CD14-positive monocyte (primary cell): Measurements from ENCODE around the gene SCYL1. TPM values are rescaled to one million over a fixed set of nuclear protein-coding genes. Genes with fewer than 3 reads are reported as not detected.

Source experiments
- DNase-seq, 3 donors: peaks; one replicate each; pipeline ENCODE4 v3.0.0-alpha.2; 2011 to 2022
- H2AFZ ChIP-seq: 2 replicates; pipeline ENCODE4 v1.6.0; 2012; ENCODE audit warnings: mild to moderate bottlenecking, low read depth, low read length, inconsistent platforms; ENCODE audit not compliant: insufficient read depth, poor library complexity, severe bottlenecking
- H3K27ac ChIP-seq, 2 donors: 1 replicate in 1 of 2; 2 replicates in 1 of 2; pipeline ENCODE4 v1.5.1; 2012 to 2013; ENCODE audit warnings: low read length in 2 of 2, control low read depth in 1 of 2, inconsistent platforms in 1 of 2, low read depth in 1 of 2, mild to moderate bottlenecking in 1 of 2
- H3K27me3 ChIP-seq, 2 donors: one replicate each; pipeline versions ENCODE4 v1.6.0 to v1.6.1; 2011 to 2013; ENCODE audit warnings: low read length in 2 of 2; ENCODE audit not compliant: control insufficient read depth in 2 of 2, insufficient read depth in 2 of 2
- H3K36me3 ChIP-seq, 2 donors: replicated peaks in 1 of 2; 1 replicate in 1 of 2; 2 replicates in 1 of 2; pipeline versions ENCODE4 v1.5.1 to v1.6.1; 2012 to 2013; ENCODE audit warnings: low read length in 2 of 2, control low read depth in 1 of 2, inconsistent platforms in 1 of 2, mild to moderate bottlenecking in 1 of 2; ENCODE audit not compliant: insufficient read depth in 2 of 2, control insufficient read depth in 1 of 2
- H3K4me1 ChIP-seq, 2 donors: 1 replicate in 1 of 2; 2 replicates in 1 of 2; pipeline versions ENCODE4 v1.5.1 to v1.6.1; 2012 to 2013; ENCODE audit warnings: low read length in 2 of 2, control low read depth in 1 of 2, inconsistent platforms in 1 of 2, mild to moderate bottlenecking in 1 of 2, moderate library complexity in 1 of 2; ENCODE audit not compliant: insufficient read depth in 2 of 2, control insufficient read depth in 1 of 2
- H3K4me2 ChIP-seq: replicated peaks from 2 replicates; pipeline ENCODE3; 2012; ENCODE audit warnings: low read length, moderate library complexity, mild to moderate bottlenecking; ENCODE audit not compliant: poor library complexity, severe bottlenecking; ENCODE audit errors: extremely low read depth
- H3K4me3 ChIP-seq, 3 experiments: fragments of 200-600 bp in 1 of 3; sonication (generic) in 1 of 3; replicated peaks in 1 of 3; 1 replicate in 2 of 3; 2 replicates in 1 of 3; pipeline ENCODE4 v1.5.1; 2011 to 2013; ENCODE audit warnings: low read length in 3 of 3, mild to moderate bottlenecking in 3 of 3, control low read depth in 2 of 3, low read depth in 2 of 3, inconsistent platforms in 1 of 3, moderate library complexity in 1 of 3
- H3K79me2 ChIP-seq: 2 replicates; pipeline ENCODE4 v1.6.0; 2012; ENCODE audit warnings: mild to moderate bottlenecking, control low read depth, inconsistent platforms, low read length, moderate library complexity; ENCODE audit not compliant: insufficient read depth
- H3K9ac ChIP-seq: 2 replicates; pipeline ENCODE4 v1.6.0; 2017; ENCODE audit warnings: low read length, mild to moderate bottlenecking; ENCODE audit not compliant: insufficient read depth, poor library complexity, severe bottlenecking
- H3K9me3 ChIP-seq, 2 donors: replicated peaks in 1 of 2; 1 replicate in 1 of 2; 2 replicates in 1 of 2; pipeline versions ENCODE4 v1.5.1 to v1.6.1; 2012 to 2013; ENCODE audit warnings: low read length in 2 of 2, control low read depth in 1 of 2; ENCODE audit not compliant: control insufficient read depth in 1 of 2, insufficient read depth in 1 of 2
- H4K20me1 ChIP-seq: 2 replicates; pipeline ENCODE4 v1.6.0; 2012; ENCODE audit warnings: mild to moderate bottlenecking, low read length, control low read depth, moderate library complexity; ENCODE audit not compliant: insufficient read depth
- H3K27ac Mint-ChIP-seq, 7 donors: one replicate each; pipeline ENCODE4 v1.8.0; 2020; ENCODE audit warnings: mild to moderate bottlenecking in 7 of 7, mixed read lengths in 7 of 7, moderate library complexity in 6 of 7, inconsistent platforms in 2 of 7
- H3K27me3 Mint-ChIP-seq, 3 donors: one replicate each; pipeline ENCODE4 v1.8.0; 2021 to 2022; ENCODE audit warnings: low read depth in 3 of 3, mild to moderate bottlenecking in 3 of 3, mixed read lengths in 3 of 3, moderate library complexity in 3 of 3, inconsistent platforms in 1 of 3
- H3K36me3 Mint-ChIP-seq, 2 donors: one replicate each; pipeline ENCODE4 v1.8.0; 2020; ENCODE audit warnings: mixed read lengths in 2 of 2, inconsistent platforms in 1 of 2, mild to moderate bottlenecking in 1 of 2
- H3K4me1 Mint-ChIP-seq: one replicate; pipeline ENCODE4 v1.8.0; 2020; ENCODE audit warnings: mild to moderate bottlenecking, mixed read lengths
- H3K4me3 Mint-ChIP-seq, 2 donors: one replicate each; pipeline ENCODE4 v1.8.0; 2020; ENCODE audit warnings: mild to moderate bottlenecking in 2 of 2, mixed read lengths in 2 of 2, moderate library complexity in 1 of 2
- H3K9me3 Mint-ChIP-seq, 7 donors: one replicate each; pipeline ENCODE4 v1.8.0; 2020 to 2022; ENCODE audit warnings: mixed read lengths in 7 of 7, mild to moderate bottlenecking in 6 of 7, moderate library complexity in 6 of 7, inconsistent platforms in 2 of 7
- WGBS: methylation state at CpG from one replicate; pipeline ENCODE4 v1.1.5; 2013; ENCODE audit warnings: missing lambda C conversion rate; ENCODE audit not compliant: insufficient coverage; 5-methylcytosine and 5-hydroxymethylcytosine counted together
- intact Hi-C, 2 donors: fragments of 100-400 bp; cut with micrococcal nuclease; formaldehyde crosslinking; loops; one replicate each; pipeline versions ENCODE4 v1.15.0 to v1.15.1; 2023
- polyA plus RNA-seq, 3 donors: library from polyadenylated mRNA; depleted of rRNA in 1 of 3; unstranded in 2 of 3; stranded (reverse) in 1 of 3; fragments of 300-500 nt in 2 of 3; fragments of >200 nt in 1 of 3; fragmentation: Illumina TruSeq in 2 of 3; gene quantifications; 1 replicate in 2 of 3; 2 replicates in 1 of 3; pipeline ENCODE4 v1.2.3, GENCODE V29; 2012 to 2021
- TF ChIP-seq, protein P1 (sequence below): fragments of 200-600 bp; IDR thresholded peaks from one replicate; pipeline ENCODE4 v1.8.0; 2022; ENCODE audit warnings: antibody characterized with exemption, mild to moderate bottlenecking

The SCYL1 gene
- polyA plus RNA-seq, 3 donors: 18.6 to 71.6 (median 29.7) TPM

DNA sequence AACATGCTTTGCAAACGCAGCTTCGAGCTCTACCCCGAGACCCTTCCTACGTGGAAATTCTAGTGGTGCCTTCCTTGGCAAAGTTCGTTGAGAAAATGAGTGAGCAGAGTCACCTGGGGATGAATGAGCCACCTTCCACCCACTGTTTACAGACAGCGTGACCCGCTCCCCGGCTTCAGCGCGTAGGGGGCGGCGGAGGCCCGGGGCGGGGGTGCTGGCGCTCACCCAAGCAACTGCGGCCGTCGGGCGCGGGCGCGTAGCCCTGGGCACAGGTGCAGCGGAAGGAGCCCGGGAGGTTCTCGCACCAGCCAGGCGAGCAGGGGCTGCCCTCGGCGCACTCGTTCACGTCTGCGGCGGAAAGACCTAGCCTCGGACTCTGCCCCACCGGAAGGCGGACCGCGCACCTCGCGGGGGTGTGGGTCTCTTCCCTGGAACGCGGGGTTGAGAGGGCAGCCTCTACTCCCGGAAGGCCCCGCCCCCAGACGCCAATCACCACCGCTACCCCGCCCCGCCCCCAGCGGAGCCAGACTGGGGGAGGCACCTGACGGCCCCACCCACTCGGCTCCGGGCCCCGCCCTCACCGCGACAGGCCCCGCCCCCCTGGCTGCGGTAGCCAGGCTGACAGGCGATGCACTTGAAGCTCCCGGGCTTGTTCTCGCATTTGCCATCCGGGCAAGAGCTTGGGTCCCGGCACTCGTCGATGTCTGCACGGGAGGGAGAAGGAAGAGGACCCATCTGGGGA is 21.5 kb downstream of the SCYL1 start:
- Histone ChIP-seq H3K4me1 (peaks cover 14 to 24% of the 10 kb centered on the region in 2 donors), H2AFZ (peak overlapping the region; percentile 79), H4K20me1 (no peaks in the 10 kb centered on the region), H3K27ac (no peak overlapping the region), H3K4me2 (peak overlapping the region; percentile 91), H3K79me2 (no peaks in the 10 kb centered on the region), H3K36me3 (no peaks in the 10 kb centered on the region), H3K9ac (no peak overlapping the region), H3K27me3 (no peaks in the 10 kb centered on the region), H3K9me3 (no peaks in the 10 kb centered on the region), H3K4me3 (peak overlapping the region; percentile 29 to 79 (median 34))
- Mint-ChIP-seq H3K9me3 (peaks cover 0 to 2% (median 0%) of the 10 kb centered on the region in 7 donors), H3K27me3 (peaks cover 17 to 18% (median 18%) of the 10 kb centered on the region in 3 donors), H3K4me3 (peak overlapping the region; percentile 69 to 83), H3K27ac (peak overlapping the region in 4 of 7 donors; percentile 10 to 65 (median 36)), H3K4me1 (peaks cover 26% of the 10 kb centered on the region), H3K36me3 (no peaks in the 10 kb centered on the region)
- under 1% methylated on average over 44 of the region's 64 CpGs for WGBS
- TF ChIP-seq, protein P1, sequence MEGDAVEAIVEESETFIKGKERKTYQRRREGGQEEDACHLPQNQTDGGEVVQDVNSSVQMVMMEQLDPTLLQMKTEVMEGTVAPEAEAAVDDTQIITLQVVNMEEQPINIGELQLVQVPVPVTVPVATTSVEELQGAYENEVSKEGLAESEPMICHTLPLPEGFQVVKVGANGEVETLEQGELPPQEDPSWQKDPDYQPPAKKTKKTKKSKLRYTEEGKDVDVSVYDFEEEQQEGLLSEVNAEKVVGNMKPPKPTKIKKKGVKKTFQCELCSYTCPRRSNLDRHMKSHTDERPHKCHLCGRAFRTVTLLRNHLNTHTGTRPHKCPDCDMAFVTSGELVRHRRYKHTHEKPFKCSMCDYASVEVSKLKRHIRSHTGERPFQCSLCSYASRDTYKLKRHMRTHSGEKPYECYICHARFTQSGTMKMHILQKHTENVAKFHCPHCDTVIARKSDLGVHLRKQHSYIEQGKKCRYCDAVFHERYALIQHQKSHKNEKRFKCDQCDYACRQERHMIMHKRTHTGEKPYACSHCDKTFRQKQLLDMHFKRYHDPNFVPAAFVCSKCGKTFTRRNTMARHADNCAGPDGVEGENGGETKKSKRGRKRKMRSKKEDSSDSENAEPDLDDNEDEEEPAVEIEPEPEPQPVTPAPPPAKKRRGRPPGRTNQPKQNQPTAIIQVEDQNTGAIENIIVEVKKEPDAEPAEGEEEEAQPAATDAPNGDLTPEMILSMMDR: no peak
- DNase-seq: peak; percentile 79 to 83 (median 81)
- intact Hi-C loops: loop anchor here in 1 of 2 donors (10.0 kb wide), 1 partner anchor 68 kb away; the partner anchor contains the start of genes MAP3K11 and PCNX3

- H3K4me2 ChIP-seq: peak overlapping the region; percentile 91
- peaks cover 13 to 23% of the 10 kb centered on the region in 2 donors for H3K4me1 ChIP-seq
- H2AFZ ChIP-seq: no peak overlapping the region
- Mint-ChIP-seq H3K4me1 (peaks cover 34% of the 10 kb centered on the region), H3K27me3 (peaks cover 17 to 18% (median 18%) of the 10 kb centered on the region in 3 donors), H3K36me3 (no peaks in the 10 kb centered on the region), H3K4me3 (no peak overlapping the region), H3K27ac (no peak overlapping the region), H3K9me3 (peaks cover 0 to 2% (median 0%) of the 10 kb centered on the region in 7 donors)
- no peak overlapping the region for H3K9ac ChIP-seq
- DNase-seq: no peak
- TF ChIP-seq, protein P1: no peak
- no peaks in the 10 kb centered on the region for H3K27me3 ChIP-seq
- intact Hi-C loops: loop anchor here in 1 of 2 donors (10.0 kb wide), 1 partner anchor 67 kb away; the partner anchor contains the start of genes MAP3K11 and PCNX3
- no peaks in the 10 kb centered on the region for H3K9me3 ChIP-seq
- H3K27ac ChIP-seq: no peak overlapping the region
- no peaks in the 10 kb centered on the region for H3K36me3 ChIP-seq
- H3K4me3 ChIP-seq: no peak overlapping the region
- no peaks in the 10 kb centered on the region for H3K79me2 ChIP-seq
- WGBS: 84% methylated on average over 46 of the region's 52 CpGs
- no peaks in the 10 kb centered on the region for H4K20me1 ChIP-seq
Observed at GRCh38 chr11:65547446-65548125, 22.7 kb downstream of the SCYL1 start.
